Body of pancreas (tissue), 4 donors: Measurements from ENCODE around the gene FERMT1. TPM values are rescaled to one million over a fixed set of nuclear protein-coding genes. Genes with fewer than 3 reads are reported as not detected.

ENCODE experiments used
- ATAC-seq: fragments of 150-250 bp; one replicate; pipeline ENCODE4 v1.9.1; 2016
- DNase-seq, 4 donors: peaks; one replicate each; pipeline ENCODE4 v3.0.0-alpha.2; 2019
- H3K27ac ChIP-seq, 4 donors: fragments of 200-600 bp; sonication (generic); 1 replicate in 3 of 4; 2 replicates in 1 of 4; pipeline versions ENCODE4 v1.5.1 to v1.6.1; 2016 to 2019; ENCODE audit warnings: mild to moderate bottlenecking in 1 of 4, mixed read lengths in 1 of 4, moderate library complexity in 1 of 4
- H3K27me3 ChIP-seq, 2 donors: fragments of 200-600 bp; sonication (generic); one replicate each; pipeline ENCODE4 v1.6.0; 2016; ENCODE audit warnings: mild to moderate bottlenecking in 1 of 2
- H3K36me3 ChIP-seq, 2 donors: fragments of 200-600 bp; sonication (generic); replicated peaks in 1 of 2; 2 replicates each; pipeline ENCODE4 v1.5.1; 2016; ENCODE audit warnings: low read depth in 2 of 2; ENCODE audit not compliant: insufficient read depth in 1 of 2
- H3K4me1 ChIP-seq: fragments of 200-600 bp; sonication (generic); one replicate; pipeline ENCODE4 v1.6.0; 2016
- H3K4me3 ChIP-seq, 2 donors: fragments of 200-600 bp; sonication (generic); 1 replicate in 1 of 2; 2 replicates in 1 of 2; pipeline ENCODE4 v1.5.1; 2016 to 2019
- H3K9me3 ChIP-seq, 3 donors: fragments of 200-600 bp; sonication (generic); 1 replicate in 2 of 3; 2 replicates in 1 of 3; pipeline ENCODE4 v1.5.1; 2016
- CTCF ChIP-seq, 7 experiments: fragments of 450-650 bp in 4 of 7; fragments of 200-600 bp in 3 of 7; sonication (generic) in 3 of 7; IDR thresholded peaks; one replicate each; pipeline ENCODE4 v1.5.1; 2016 to 2019; ENCODE audit warnings: antibody characterized with exemption in 7 of 7
- POLR2A ChIP-seq, 3 donors: fragments of 450-650 bp; IDR thresholded peaks; one replicate each; pipeline ENCODE4 v1.6.1; 2016; ENCODE audit warnings: antibody characterized with exemption in 3 of 3, mild to moderate bottlenecking in 2 of 3
- WGBS, 2 donors: methylation state at CpG; one replicate each; pipeline ENCODE4 v1.1.5; 2017; 5-methylcytosine and 5-hydroxymethylcytosine counted together
- intact Hi-C: fragments of 100-400 bp; cut with DNase I; formaldehyde crosslinking; loops from one replicate; pipeline ENCODE4 v1.15.1; 2023
- total RNA-seq, 2 donors: library from RNA; depleted of rRNA; stranded (reverse); fragments of >200 nt; gene quantifications; one replicate each; pipeline ENCODE4 v1.1.0, GENCODE V29; 2016

Gene FERMT1
- total RNA-seq, 2 donors from 2014 or later: 3.0 to 5.7 TPM

GRCh38 chr20:6044115-6044514 lies 78.7 kb downstream of the FERMT1 start:
- Histone ChIP-seq H3K27ac (no peak overlapping the region), H3K27me3 (no peaks in the 10 kb centered on the region), H3K4me3 (no peak overlapping the region), H3K36me3 (peaks cover 5% of the 10 kb centered on the region in 2 donors), H3K9me3 (no peaks in the 10 kb centered on the region), H3K4me1 (no peaks in the 10 kb centered on the region)
- WGBS, 2 donors: 80 to 97% methylated on average over 1 to 2 of the region's 2 CpGs
- ATAC-seq (no peak), DNase-seq (no peak)
- TF ChIP-seq CTCF (IDR thresholded peaks at IDR 0.05): no peak
- TF ChIP-seq POLR2A (IDR thresholded peaks at IDR 0.05): no peak
- intact Hi-C loops: no loop called here

GRCh38 chr20:6041808-6042265 lies 81.0 kb downstream of the FERMT1 start:
- no peak for TF ChIP-seq POLR2A (IDR thresholded peaks at IDR 0.05)
- TF ChIP-seq CTCF (IDR thresholded peaks at IDR 0.05): no peak
- Histone ChIP-seq H3K4me3 (no peak overlapping the region), H3K36me3 (peaks cover 5 to 14% of the 10 kb centered on the region in 2 donors), H3K27ac (no peak overlapping the region), H3K4me1 (no peaks in the 10 kb centered on the region), H3K27me3 (no peaks in the 10 kb centered on the region), H3K9me3 (no peaks in the 10 kb centered on the region)
- DNase-seq (no peak), ATAC-seq (no peak)
- 89 to 90% methylated on average over 17 to 26 of the region's 26 CpGs for WGBS, 2 donors
- intact Hi-C loops: no loop called here

GRCh38 chr20:6040958-6041807 lies 81.6 kb downstream of the FERMT1 start:
- peaks cover 5 to 18% of the 10 kb centered on the region in 2 donors for H3K36me3 ChIP-seq
- WGBS, 2 donors: 86 to 92% methylated on average over 45 to 50 of the region's 67 CpGs
- no peak for TF ChIP-seq CTCF (IDR thresholded peaks at IDR 0.05)
- no peak for TF ChIP-seq POLR2A (IDR thresholded peaks at IDR 0.05)
- intact Hi-C loops: no loop called here
- no peak overlapping the region for H3K4me3 ChIP-seq
- no peaks in the 10 kb centered on the region for H3K4me1 ChIP-seq
- no peaks in the 10 kb centered on the region for H3K9me3 ChIP-seq
- ATAC-seq (no peak), DNase-seq (no peak)
- no peak overlapping the region for H3K27ac ChIP-seq
- no peaks in the 10 kb centered on the region for H3K27me3 ChIP-seq

- 90 to 97% methylated on average over 8 of the region's 8 CpGs for WGBS, 2 donors
- intact Hi-C loops: no loop called here
Observed at GRCh38 chr20:6040540-6040939, 82.3 kb downstream of the FERMT1 start.

More at GRCh38 chr20:6040540-6040939, 82.3 kb downstream of the FERMT1 start:
- TF ChIP-seq CTCF (IDR thresholded peaks at IDR 0.05): no peak
- TF ChIP-seq POLR2A (IDR thresholded peaks at IDR 0.05): no peak
- Histone ChIP-seq H3K27me3 (no peaks in the 10 kb centered on the region), H3K4me3 (no peak overlapping the region), H3K36me3 (peaks cover 5 to 23% of the 10 kb centered on the region in 2 donors), H3K4me1 (no peaks in the 10 kb centered on the region), H3K9me3 (no peaks in the 10 kb centered on the region), H3K27ac (no peak overlapping the region)
- DNase-seq: no peak
- no peak for ATAC-seq
